NCI-H510A (cell line): Measurements from ENCODE around the gene MROH2B.
"Not testable (repeated sequence)": the region's sequence is repeated elsewhere in the genome, so short reads cannot be mapped to it uniquely, and the experiment has no call there.

ENCODE experiments used
- DNase-seq: peaks from one replicate; lab custom pipeline; 2025; lab: John Stamatoyannopoulos, UW

MROH2B gene

GRCh38 chr5:41022600-41022999, 48.5 kb downstream of the MROH2B start:
- not testable (repeated sequence) for DNase-seq

DNA sequence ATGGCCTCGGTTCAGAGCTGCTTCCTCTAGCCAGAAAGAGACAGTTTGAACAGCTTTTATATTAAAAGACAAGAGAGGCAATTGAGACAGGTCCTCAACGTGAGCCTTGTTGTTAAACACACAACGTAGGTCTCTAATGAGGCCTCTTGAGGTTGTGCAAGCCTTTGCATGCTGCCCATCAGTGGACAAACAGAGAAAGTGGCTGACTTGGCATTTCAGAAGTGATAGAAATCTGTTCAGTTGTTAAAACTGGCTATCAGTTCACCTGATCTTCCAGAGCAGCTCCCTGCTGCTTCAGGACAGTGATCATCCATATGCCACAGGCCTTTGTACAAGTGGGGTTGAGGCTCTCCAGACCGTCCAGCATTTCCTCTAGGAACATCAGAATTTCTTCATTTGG, 58.8 kb downstream of the MROH2B start:
- DNase-seq: no peak

GRCh38 chr5:41010572-41010971, 60.6 kb downstream of the MROH2B start:
- DNase-seq: no peak

- no peak for DNase-seq
Observed at GRCh38 chr5:41009232-41009631, 61.9 kb downstream of the MROH2B start.

DNA sequence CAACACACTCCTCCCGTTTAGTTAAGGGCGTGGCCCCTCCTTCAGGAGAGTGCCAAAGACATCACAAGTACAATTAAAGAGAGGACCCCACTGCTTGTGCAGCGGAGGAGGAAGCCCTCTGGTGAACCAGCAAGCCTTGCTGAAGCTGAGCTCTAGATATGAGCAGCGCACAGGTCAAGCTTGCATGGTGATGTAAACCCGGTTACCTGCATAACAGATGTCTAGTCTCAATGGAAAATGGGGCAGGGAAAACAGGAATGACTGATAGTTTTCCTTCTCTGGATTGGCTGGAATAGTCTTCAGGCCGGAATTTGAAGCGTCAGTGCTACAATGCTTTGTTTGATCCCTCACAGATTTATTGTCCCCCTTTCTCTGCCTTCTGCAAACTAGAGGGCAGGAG, 66.2 kb downstream of the MROH2B start:
- no peak for DNase-seq

GRCh38 chr5:41003670-41004376, 67.3 kb downstream of the MROH2B start:
- DNase-seq: no peak

- no peak for DNase-seq
Observed at GRCh38 chr5:40999966-41000365, 71.2 kb downstream of the MROH2B start.

GRCh38 chr5:40999142-40999541, 72.0 kb downstream of the MROH2B start:
- no peak for DNase-seq

- no peak for DNase-seq
Observed at GRCh38 chr5:40995801-40996586, 75.1 kb downstream of the MROH2B start.

- DNase-seq: no peak
Observed at GRCh38 chr5:40991981-40992559, 79.1 kb downstream of the MROH2B start.

DNA sequence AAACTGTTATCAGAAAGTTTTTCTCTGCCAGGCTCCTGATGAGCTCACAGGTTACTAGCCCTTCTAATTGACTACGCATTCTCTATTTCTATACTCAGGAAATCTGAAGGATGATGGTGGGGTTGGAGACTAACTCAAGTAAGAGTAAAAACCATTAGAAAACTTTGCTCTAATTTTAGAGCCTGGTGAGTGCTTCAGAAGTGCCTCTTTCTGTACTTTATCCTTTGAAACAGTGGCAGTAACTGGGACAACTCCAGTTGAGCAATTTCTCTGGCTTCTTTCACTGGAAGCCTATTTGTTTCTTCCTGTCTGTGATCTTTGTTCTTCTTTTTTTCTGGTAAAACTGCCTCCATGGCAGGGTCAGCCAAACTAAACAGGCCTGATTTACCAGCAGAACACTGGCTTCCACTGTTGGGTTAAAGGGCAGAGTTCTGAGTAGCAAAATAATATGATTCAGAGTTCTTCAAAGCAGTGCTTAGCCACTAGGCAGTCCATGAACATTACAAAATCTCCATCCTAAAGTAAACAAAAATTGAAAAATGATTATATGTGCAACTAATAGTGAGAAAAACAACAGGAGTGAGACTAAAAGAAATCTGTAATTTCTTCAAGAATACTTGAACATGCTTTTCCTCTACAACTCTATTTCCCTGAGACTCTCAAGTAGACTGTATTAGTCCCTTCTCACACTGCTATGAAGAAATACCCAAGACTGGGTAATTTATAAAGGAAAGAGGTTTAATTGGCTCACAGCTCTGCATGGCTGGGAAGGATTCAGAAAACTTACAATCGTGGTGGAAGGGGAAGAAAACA, 79.8 kb downstream of the MROH2B start:
- DNase-seq: no peak

- no peak for DNase-seq
Observed at GRCh38 chr5:40988746-40989510, 82.2 kb downstream of the MROH2B start.

DNA sequence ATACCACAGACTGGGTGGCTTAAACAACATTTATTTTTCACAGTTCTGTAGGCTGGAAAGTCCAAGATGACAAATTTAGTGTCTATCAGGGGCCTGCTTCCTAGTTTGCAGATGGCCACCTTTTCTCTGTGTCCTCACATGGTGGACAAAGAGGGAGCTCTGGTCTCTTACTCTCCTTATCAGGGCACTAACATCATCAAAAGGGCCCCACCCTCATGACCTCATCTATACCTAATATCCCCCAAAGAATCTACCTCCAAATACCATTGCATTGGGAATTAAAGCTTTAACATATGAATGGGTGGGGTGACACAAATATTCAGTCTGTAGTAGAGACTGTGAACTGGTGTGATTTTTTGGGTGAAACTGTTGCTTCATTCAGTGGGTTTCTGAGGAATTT, 83.8 kb downstream of the MROH2B start:
- no peak for DNase-seq

DNA sequence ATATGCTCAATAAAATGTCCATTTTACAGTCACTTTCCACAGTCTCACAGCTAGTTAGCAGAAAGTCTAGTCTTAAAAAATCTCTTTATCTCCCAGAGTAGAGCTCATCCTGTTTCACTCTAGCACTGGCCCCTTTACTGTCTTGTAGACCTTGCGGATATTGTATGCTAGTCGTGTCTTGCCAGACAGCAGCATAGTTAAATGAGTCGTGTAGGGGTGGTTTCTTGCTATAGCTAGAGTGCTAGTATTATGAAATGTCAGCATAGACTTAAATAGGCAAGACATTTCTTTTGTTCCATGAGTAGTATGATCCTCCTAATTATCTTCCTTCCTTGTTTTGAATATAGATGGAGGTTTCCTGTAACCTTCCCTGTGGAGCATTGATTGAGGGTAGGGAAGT, 84.5 kb downstream of the MROH2B start:
- no peak for DNase-seq

GRCh38 chr5:40985501-40985900, 85.6 kb downstream of the MROH2B start:
- DNase-seq: no peak

DNA sequence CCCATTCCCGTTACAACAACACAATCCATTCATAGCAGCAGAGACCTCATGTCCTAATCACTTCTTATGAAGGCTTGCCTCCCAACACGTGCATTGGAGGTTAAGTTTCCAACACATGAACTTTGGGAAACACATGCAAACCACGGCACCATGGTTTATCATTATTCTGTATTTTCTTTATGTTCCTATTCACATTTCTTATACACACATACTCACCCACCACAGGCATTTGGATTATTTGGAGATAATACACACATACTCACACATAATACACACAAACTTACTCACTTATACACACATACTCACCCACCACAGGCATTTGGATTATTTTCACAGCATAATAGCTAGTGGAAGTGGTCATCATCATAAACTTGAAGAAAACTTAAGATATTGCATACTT, 86.3 kb downstream of the MROH2B start:
- DNase-seq: no peak

GRCh38 chr5:40983781-40984180, 87.4 kb downstream of the MROH2B start:
- DNase-seq: no peak

- DNase-seq: no peak
Observed at GRCh38 chr5:40981420-40981819, 89.7 kb downstream of the MROH2B start.

GRCh38 chr5:40976836-40977235, 94.3 kb downstream of the MROH2B start:
- no peak for DNase-seq

GRCh38 chr5:40976041-40976440, 95.1 kb downstream of the MROH2B start:
- no peak for DNase-seq

DNA sequence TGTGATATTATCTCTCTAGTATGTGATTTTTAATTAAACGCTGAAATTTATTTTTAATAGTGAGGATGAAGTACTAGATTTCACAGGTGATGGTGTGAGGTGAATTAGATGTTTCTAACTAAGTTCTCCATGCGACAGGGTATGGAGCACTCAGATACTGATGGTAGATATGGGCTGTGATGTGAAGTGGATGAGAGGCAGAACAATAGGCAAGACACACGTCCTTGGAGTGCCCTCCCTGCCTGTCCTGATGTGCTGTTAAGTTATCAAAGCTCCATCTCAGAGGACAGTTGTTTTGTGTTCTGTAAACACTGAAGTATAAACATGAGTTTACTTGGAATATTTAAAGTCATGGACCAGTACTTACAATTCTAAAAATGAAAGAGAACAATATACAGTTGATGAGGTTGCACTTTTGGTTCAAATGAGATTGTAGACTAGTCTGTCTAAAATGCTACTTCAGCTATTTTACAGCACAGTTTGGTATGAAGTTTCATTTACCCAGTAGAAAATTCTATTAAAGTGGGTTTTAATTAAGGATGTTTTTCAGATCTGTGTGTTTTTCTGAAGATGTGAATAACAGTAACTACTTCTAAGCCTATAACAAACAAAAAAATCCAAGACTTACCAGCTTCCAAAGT, 97.7 kb downstream of the MROH2B start:
- no peak for DNase-seq
